Mucosa of rectum (tissue), 2 donors: Measurements from ENCODE around the gene PSORS1C1.
A peak's percentile ranks its signal among the peaks of the same experiment; 100 is the strongest.
"Not testable (repeated sequence)": the region's sequence is repeated elsewhere in the genome, so short reads cannot be mapped to it uniquely, and the experiment has no call there.

Experiments used
- H3K27ac ChIP-seq, 2 donors: one replicate each; pipeline ENCODE4 v1.7.0; 2013; ENCODE audit warnings: inconsistent platforms in 2 of 2, low read depth in 2 of 2, low read length in 2 of 2
- H3K27me3 ChIP-seq, 2 donors: one replicate each; pipeline ENCODE4 v1.7.0; 2013; ENCODE audit warnings: low read length in 2 of 2; ENCODE audit not compliant: control insufficient read depth in 2 of 2, insufficient read depth in 2 of 2
- H3K36me3 ChIP-seq, 2 donors: one replicate each; pipeline ENCODE4 v1.7.0; 2013; ENCODE audit warnings: low read length in 2 of 2; ENCODE audit not compliant: control insufficient read depth in 2 of 2, insufficient read depth in 2 of 2
- H3K4me1 ChIP-seq, 2 donors: one replicate each; pipeline ENCODE4 v1.7.0; 2013; ENCODE audit warnings: low read length in 2 of 2, mild to moderate bottlenecking in 1 of 2; ENCODE audit not compliant: control insufficient read depth in 2 of 2, insufficient read depth in 2 of 2
- H3K4me3 ChIP-seq, 2 donors: one replicate each; pipeline ENCODE4 v1.7.0; 2013; ENCODE audit warnings: low read length in 2 of 2
- H3K9ac ChIP-seq, 2 donors: one replicate each; pipeline ENCODE4 v1.7.0; 2013; ENCODE audit warnings: low read length in 2 of 2, low read depth in 1 of 2, mild to moderate bottlenecking in 1 of 2
- H3K9me3 ChIP-seq, 2 donors: one replicate each; pipeline ENCODE4 v1.7.0; 2013; ENCODE audit warnings: low read length in 2 of 2; ENCODE audit not compliant: control insufficient read depth in 2 of 2
- donor health status: healthy.
- donor health status: Normal muscosa, but diverticular disease.

Gene PSORS1C1

DNA sequence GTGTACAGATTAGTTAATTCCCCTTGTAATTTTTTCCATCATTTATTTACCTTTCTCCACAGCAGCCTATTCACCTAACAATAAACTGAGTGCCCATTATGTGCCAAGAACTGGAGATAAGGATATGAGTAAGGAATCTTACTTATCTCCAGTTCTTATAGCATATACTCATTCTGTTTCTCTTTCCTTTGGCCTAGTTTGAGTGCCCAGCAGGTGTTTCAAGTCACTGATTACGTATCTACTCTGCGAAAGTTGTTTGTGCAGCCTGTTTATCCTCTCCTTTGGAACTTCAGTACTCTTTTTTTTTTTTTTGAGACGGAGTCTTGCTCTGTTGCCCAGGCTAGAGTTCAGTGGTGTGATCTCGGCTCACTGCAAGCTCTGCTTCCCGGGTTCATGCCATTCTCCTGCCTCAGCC lies 73.2 kb downstream of the PSORS1C1 start:
- Histone ChIP-seq H3K27me3 (no peaks in the 10 kb centered on the region), H3K9ac (no peak overlapping the region), H3K4me3 (no peak overlapping the region), H3K9me3 (no peaks in the 10 kb centered on the region), H3K4me1 (peaks cover 11 to 16% of the 10 kb centered on the region in 2 donors), H3K36me3 (no peaks in the 10 kb centered on the region), H3K27ac (peak overlapping the region; percentile 95 to 96)

DNA sequence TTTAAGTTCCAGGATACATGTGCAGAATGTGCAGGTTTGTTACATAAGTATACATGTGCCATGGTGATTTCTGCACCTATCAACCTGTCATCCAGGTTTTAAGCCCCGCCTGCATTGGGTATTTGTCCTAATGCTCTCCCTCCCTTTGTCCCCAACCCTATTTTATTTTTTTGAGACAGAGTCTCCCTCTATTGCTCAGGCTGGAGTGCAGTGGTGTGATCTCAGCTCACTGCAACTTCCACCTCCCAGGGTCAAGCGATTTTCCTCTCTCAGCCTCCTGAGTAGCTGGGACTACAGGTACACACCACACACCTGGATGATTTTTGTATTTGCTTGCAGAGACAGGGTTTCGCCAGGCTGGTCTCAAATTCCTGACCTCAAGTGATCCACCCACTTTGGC lies 74.6 kb downstream of the PSORS1C1 start:
- H3K9ac ChIP-seq, H3K9me3 ChIP-seq, H3K27me3 ChIP-seq, H3K36me3 ChIP-seq, H3K27ac ChIP-seq, H3K4me3 ChIP-seq: not testable (repeated sequence)
- peaks cover 11 to 16% of the 10 kb centered on the region in 2 donors for H3K4me1 ChIP-seq
